Kasumi-1 (cell line): ENCODE results near the gene BIRC5.

Experiments
- DNase-seq, 2 experiments: peaks; one replicate each; lab custom pipeline; 2025; lab: John Stamatoyannopoulos, UW

The BIRC5 gene

DNA sequence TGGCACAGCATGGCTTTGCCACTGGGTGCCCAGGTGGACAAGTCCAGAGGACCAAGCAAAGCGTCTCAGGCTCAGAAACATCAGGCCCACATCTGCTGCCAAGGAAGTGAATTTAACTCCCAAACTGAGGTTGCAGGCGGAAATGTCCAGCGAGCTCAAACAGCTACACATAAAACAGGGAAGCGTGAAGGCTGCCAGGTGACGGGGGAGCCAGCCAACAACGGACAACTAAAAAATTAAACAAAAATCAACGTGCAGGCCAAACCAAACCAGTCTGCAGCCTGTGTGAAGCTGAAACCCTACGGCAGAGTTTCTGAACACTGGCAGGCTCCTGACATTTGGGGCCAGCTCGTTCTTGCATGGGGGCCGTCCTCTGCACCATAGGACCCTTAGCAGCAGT lies 29.7 kb upstream of the BIRC5 start:
- no peak for DNase-seq

DNA sequence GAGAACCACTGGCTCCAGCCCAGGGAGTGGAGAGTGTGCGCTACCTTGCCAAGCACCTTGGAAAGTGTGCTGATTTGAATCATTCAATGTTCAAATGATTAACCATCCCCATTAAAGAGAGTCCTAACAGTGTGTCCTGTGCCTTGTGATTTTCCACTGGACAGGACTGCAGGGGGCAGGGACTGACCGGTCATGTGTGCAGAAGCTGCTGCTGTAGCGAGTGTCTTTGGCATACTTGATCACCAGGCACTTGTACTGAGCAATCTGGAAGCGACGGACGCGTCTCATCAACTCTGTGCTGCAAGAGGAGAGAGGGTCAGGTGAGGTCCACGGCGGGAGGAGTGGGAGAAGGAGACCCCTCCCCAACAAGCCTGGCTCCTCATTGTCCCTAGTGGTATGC lies 29.2 kb upstream of the BIRC5 start:
- DNase-seq = no peak

DNA sequence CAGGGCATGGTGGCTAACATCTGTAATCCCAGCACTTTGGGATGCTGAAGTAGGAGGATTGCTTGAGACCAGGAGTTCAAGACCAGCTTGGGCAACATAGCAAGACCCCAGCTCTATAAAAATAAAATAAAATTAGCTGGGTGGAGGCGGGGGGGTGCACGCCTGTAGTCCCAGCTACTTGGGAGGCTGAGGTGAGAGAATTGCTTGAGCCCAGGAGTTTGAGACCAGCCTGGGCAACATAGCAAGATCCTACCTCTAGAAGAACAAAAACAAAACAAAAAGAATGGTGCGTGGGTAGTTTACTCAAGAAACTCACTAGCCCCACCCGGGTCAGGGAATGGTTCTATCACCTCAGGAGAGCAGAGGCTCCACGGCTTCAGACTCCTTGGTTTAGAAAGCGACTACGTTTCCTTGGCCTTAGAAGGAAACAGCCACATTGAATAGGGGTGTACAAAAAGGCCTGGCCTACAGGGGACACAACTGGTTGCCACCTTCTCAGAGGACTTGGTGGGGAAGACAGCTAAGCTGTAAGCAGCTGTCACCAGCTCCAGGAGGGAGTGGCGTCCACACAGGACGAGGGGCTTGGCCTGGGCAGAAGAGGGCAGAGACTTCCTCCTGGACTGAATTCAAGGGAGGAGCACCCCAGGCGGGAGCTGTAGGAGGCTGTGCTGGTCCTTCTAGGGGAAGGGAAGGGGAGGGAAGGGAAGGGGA lies 27.9 kb upstream of the BIRC5 start:
- DNase-seq = peak; percentile 63 to 78

DNA sequence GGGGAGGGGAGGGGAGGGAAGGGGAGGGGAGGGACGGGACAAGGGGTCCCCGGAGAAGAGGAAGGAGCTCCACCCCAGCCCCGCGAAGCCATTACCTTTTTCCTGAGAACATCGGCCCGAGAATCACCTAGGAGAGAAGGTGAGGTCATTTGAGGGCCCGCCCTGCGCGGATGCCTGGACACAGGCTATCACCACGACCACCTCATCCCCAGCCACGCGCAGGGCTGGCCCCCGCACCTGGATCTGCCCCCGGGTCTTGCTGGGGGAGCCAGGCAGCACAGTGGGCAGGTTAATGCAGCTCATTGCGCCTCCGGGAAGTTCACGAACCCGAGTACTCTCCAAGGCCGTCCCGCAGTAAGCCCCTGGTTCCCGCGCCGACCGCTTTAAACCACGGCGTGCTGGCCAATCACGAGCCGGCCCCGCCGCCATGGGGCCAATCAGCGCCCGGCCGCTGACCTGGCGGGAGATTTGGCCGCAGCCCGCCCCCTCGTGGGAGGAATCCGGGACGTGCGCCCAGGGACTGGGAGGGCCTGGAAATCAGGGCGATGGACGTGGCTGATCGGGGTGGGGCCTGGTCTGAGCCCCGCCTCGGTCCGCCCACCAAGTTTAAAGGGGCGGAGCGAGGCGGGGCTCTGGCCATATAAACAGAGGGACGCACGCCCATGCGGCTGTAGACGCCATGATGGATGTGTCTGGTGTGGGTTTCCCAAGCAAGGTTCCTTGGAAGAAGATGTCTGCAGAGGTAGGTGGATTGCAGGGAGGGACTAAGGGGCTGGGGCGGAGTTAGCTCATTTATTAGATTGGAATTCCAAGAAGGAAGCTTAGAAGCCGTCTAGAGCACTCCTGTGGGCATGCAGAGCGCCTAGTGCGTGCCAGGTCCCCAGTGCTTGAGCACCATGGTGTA lies 27.1 kb upstream of the BIRC5 start, which contains the start of the genes AFMID and TK1:
Gene AFMID, plus strand, starts transcription at position 671 of the 904 bp plus-strand sequence. Its CDS starts 9 bp downstream, at position 680.
Gene TK1, minus strand, starts transcription at position 361 of the 904 bp plus-strand sequence. Its CDS starts 58 bp downstream, at position 303.
- DNase-seq = peak; percentile 98 to 99

DNA sequence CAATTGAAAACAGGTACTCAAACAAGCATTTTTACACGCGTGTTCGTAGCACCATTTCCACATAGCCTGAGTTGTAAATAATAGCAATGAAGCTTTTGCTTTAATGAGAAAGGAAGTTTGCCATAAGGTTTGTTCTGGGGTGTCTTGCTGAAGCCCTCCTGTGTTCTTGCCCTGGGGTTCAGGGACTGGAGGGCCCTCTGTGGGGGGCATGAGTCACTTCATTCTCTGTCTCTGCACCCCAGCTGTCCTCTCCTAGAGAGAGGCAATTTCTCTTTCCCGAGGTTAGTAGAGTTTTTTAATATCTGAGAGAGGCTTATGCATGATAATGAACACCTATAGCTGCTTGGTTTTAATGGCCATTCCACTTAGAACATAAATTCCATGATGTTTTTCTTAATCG lies 17.3 kb upstream of the BIRC5 start:
- no peak for DNase-seq

DNA sequence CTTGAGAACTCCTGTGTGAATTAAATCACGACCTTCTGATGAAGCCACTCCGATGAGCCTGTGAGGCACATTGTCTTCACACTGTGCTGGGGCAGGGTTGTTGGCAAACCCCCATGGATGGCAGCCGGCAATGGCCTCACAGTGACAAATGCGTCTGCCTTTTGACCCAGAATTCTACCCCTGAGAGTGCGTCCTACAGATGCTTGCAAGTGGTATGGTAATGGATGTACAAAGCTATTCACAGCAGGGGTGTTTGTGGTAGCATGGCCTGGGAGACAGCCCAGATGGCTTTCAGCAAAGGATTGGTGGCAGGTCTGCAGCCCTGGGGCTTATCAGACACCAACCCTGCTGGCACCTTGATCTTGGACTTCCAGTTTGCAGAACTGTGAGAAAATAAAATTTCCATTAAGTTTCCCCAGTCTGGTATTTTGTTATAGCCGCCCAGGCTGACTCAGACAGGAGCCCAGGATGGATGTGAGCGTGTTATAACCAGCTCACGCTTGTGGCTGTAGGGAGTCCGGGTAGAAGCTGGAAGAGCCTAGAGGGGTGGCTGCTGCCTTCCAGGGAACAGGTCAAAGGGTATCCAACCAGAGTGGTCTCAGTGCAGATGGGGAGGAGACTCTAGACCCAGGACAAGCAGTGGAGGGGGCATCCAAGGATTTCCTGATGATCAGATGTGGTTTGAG lies 16.8 kb upstream of the BIRC5 start:
- DNase-seq = no peak

DNA sequence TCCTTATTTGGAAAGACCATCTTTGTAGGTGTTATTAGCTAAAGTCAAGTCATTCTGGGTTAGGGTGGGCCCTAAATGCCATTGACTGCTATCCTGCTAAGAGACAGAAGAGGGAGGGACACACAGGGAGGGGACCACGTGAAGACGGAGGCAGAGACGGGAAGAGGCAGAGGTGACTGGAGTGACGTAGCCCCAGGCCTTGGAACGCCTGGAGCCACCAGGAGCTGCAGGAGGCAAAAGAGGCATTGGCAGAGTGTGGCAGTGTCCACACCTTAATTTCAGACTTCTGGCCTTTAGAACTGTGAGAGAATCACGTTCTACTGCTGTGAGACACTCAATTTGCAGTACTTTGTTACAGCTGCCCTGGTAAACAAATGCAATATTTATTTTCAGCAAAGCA lies 13.6 kb upstream of the BIRC5 start:
- DNase-seq = no peak

DNA sequence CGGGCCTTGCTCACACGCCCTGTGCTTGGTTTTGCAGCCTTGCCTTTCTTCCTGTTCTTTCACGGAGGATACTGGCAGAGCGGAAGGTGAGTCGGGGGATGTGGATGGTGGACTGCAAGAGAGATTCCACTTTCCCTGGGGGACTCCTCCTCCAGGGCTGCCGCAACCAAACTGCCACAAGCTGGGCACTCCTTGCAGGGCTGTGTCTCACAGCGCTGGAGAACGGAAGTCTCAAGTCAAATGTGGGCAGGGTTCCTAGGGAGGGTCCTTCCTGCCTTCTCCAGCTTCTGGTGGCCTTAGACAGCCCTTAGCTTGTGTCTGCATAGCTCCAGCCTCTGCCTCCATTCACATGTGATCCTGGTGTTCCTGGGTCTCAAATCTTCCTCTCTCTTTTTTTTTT lies 11.4 kb upstream of the BIRC5 start:
- DNase-seq = peak; percentile 98

DNA sequence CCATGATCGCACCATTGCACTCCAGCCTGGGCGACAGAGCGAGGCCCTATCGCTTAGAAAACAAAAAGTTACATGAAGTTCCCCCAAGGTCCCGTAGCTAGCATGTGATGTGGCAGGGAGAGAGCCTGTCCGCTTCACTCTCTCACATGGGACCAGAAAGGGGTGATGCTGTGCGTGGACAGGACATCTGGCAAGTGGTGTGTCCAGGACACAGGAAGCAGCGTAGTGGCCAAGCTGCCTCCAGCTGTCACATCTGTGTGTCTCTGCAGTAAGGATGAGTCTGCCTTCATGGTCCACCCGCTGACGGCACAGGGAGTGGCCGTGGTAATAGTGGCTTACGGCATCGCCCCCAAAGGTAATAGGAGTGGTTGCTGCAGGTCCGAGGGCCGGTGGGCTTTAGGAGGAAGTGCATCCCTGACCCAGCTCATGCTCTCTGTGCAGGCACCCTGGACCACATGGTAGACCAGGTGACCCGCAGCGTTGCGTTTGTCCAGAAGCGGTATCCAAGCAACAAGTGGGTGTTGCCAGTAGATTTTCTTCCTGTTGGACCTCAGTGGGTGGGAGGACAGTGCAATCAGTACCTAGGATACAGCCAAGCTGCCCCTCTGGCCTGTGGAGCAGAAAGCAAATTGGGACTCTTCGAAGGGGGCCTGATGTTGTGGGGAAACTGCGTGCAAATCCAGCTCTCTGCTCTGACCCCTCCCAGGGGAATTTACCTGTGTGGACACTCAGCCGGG lies 9.5 kb upstream of the BIRC5 start:
- DNase-seq = no peak

DNA sequence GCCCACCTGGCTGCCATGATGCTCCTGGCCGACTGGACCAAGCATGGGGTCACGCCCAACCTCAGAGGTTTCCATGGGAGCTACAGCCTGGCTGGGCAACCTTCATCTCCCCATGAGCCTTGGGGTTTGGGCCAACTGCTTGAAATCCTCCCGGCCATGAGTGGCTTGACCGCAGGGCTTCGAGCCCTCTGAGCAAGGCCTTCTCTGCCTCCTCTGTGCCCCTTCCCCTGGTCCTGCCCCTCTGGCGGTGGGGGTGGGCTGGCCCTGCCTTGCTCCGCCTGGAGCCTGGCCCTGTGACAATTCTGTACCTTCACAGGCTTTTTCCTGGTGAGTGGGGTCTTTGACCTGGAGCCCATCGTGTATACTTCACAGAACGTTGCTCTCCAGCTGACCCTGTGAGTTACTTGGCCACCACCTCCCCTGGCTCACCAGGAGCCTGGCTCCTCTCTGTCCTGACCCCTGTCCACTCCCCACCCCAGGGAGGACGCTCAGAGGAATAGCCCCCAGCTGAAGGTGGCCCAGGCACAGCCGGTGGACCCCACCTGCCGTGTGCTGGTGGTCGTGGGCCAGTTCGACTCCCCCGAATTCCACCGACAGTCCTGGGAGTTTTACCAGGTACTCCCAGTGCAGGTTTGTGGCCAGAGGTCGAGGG lies 8.8 kb upstream of the BIRC5 start:
- DNase-seq = no peak

DNA sequence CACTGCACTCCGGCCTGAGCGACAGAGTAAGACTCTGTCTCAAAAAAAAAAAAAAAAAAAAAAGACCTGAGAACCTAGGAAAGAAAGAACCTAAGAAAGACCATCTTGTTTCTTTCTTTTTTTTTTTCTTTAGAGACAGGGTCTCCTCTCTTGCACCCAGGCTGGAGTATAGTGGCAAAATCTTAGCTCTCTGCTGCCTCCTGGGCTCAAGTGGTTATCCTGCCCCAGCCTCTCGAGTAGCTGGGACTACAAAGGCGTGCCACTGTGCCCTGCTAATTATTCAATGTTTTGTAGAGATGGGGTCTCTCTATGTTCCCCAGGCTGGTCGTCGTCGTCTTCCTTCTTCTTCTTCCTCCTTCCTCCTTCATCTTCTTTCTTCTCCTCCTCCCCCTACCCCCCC lies 7.8 kb upstream of the BIRC5 start:
- DNase-seq = peak; percentile 11 to 12

DNA sequence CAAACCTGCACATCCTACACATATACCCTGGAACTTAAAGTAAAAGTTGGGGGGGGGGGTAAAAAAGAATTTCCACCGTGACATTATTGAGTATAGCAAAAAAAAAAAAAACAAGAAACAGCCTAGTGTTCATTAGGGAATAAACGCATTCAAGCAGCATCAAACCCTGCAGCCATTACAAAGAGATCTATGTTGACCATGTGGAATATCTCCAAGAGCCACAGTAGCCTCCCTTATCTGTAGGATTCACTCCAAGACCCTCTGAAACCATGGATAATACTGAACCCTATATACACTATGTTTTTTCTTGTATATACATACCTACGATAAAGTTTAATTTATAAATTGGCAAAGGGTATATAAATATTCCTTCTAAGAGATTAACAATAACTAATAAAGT lies 5.6 kb upstream of the BIRC5 start:
- no peak for DNase-seq

DNA sequence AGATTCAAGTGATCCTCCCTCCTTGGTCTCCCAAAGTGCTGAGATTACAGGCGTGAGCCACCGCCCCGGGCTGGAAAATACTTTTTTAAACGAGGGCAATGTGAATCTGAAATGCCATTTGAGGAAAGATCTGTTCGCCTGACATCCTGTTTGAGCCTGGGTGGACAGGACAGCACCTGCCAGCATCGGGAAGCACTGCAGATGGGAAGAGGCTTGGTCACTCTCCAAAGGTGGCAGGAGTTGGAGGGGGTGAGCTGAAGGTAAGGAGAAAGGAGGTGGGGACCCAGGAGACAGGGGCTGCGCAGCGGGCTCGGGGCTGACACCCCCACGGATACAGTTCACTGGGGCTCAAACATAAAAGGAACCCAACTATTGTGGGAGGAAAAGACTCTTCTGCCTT lies 3.9 kb upstream of the BIRC5 start:
- DNase-seq = no peak

DNA sequence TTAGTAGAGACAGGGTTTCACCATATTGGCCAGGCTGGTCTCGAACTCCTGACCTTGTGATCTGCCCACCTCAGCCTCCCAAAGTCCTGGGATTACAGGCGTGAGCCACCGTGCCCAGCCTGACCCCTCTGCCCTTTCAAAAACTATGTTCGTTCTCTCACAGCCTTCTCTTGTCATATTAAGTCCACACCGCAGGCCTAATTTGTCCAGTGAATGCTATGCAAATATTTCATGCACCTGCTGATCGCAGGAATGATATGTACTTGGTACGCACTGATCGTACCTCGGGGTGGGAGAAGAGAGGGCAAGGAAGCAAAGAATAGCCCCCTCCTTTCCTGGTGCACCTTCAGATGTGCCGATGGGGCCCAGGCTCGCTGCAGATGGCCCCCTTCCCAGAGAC lies 3.0 kb upstream of the BIRC5 start:
- no peak for DNase-seq

DNA sequence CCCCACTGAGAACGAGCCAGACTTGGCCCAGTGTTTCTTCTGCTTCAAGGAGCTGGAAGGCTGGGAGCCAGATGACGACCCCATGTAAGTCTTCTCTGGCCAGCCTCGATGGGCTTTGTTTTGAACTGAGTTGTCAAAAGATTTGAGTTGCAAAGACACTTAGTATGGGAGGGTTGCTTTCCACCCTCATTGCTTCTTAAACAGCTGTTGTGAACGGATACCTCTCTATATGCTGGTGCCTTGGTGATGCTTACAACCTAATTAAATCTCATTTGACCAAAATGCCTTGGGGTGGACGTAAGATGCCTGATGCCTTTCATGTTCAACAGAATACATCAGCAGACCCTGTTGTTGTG lies 631 bp downstream of the BIRC5 start:
- no peak for DNase-seq

DNA sequence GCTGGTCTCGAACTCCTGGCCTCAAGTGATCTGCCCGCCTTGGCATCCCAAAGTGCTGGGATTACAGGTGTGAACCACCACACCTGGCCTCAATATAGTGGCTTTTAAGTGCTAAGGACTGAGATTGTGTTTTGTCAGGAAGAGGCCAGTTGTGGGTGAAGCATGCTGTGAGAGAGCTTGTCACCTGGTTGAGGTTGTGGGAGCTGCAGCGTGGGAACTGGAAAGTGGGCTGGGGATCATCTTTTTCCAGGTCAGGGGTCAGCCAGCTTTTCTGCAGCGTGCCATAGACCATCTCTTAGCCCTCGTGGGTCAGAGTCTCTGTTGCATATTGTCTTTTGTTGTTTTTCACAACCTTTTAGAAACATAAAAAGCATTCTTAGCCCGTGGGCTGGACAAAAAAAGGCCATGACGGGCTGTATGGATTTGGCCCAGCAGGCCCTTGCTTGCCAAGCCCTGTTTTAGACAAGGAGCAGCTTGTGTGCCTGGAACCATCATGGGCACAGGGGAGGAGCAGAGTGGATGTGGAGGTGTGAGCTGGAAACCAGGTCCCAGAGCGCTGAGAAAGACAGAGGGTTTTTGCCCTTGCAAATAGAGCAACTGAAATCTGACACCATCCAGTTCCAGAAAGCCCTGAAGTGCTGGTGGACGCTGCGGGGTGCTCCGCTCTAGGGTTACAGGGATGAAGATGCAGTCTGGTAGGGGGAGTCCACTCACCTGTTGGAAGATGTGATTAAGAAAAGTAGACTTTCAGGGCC lies 5.5 kb downstream of the BIRC5 start:
- DNase-seq = no peak

DNA sequence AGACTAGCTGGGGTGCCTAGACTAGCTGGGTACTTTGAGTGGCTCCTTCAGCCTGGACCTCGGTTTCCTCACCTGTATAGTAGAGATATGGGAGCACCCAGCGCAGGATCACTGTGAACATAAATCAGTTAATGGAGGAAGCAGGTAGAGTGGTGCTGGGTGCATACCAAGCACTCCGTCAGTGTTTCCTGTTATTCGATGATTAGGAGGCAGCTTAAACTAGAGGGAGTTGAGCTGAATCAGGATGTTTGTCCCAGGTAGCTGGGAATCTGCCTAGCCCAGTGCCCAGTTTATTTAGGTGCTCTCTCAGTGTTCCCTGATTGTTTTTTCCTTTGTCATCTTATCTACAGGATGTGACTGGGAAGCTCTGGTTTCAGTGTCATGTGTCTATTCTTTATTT lies 9.0 kb downstream of the BIRC5 start:
- DNase-seq = no peak

DNA sequence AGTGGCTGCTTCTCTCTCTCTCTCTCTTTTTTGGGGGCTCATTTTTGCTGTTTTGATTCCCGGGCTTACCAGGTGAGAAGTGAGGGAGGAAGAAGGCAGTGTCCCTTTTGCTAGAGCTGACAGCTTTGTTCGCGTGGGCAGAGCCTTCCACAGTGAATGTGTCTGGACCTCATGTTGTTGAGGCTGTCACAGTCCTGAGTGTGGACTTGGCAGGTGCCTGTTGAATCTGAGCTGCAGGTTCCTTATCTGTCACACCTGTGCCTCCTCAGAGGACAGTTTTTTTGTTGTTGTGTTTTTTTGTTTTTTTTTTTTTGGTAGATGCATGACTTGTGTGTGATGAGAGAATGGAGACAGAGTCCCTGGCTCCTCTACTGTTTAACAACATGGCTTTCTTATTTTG lies 9.7 kb downstream of the BIRC5 start:
- no peak for DNase-seq

DNA sequence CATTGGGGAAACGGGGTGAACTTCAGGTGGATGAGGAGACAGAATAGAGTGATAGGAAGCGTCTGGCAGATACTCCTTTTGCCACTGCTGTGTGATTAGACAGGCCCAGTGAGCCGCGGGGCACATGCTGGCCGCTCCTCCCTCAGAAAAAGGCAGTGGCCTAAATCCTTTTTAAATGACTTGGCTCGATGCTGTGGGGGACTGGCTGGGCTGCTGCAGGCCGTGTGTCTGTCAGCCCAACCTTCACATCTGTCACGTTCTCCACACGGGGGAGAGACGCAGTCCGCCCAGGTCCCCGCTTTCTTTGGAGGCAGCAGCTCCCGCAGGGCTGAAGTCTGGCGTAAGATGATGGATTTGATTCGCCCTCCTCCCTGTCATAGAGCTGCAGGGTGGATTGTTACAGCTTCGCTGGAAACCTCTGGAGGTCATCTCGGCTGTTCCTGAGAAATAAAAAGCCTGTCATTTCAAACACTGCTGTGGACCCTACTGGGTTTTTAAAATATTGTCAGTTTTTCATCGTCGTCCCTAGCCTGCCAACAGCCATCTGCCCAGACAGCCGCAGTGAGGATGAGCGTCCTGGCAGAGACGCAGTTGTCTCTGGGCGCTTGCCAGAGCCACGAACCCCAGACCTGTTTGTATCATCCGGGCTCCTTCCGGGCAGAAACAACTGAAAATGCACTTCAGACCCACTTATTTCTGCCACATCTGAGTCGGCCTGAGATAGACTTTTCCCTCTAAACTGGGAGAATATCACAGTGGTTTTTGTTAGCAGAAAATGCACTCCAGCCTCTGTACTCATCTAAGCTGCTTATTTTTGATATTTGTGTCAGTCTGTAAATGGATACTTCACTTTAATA lies 10.4 kb downstream of the BIRC5 start:
- no peak for DNase-seq
